GM23338 (cell line): ENCODE results near the gene ZFYVE28. TPM values are rescaled to one million over a fixed set of nuclear protein-coding genes. Genes with fewer than 3 reads are reported as not detected.

Experiments used
- ATAC-seq: fragments of 200-7000 bp; cut with Tn5 transposase; 3 replicates; pipeline ENCODE4 v1.9.1; 2020
- DNase-seq: peaks from one replicate; pipeline ENCODE4 v3.0.0-alpha.2; 2015; ENCODE audit warnings: low spot score
- H2AFZ ChIP-seq: fragments of 200-600 bp; sonication (generic); 2 replicates; pipeline ENCODE4 v1.8.0; 2016; ENCODE audit warnings: antibody characterized with exemption, mild to moderate bottlenecking, moderate library complexity
- H3F3A ChIP-seq: fragments of 200-600 bp; sonication (generic); replicated peaks from 2 replicates; pipeline ENCODE4 v1.8.0; 2017; ENCODE audit warnings: antibody characterized with exemption, mixed run types, low read depth
- H3K27ac ChIP-seq: fragments of 200-600 bp; sonication (generic); 2 replicates; pipeline ENCODE4 v1.6.1; 2016; ENCODE audit warnings: low read depth
- H3K27me3 ChIP-seq: fragments of 200-600 bp; sonication (generic); 2 replicates; pipeline ENCODE4 v1.8.0; 2016; ENCODE audit warnings: mild to moderate bottlenecking, mixed run types, moderate library complexity; ENCODE audit not compliant: insufficient read depth
- H3K36me3 ChIP-seq: fragments of 200-600 bp; sonication (generic); 2 replicates; pipeline ENCODE4 v1.8.0; 2016; ENCODE audit warnings: mild to moderate bottlenecking; ENCODE audit not compliant: insufficient read depth
- H3K4me1 ChIP-seq: fragments of 200-600 bp; sonication (generic); 2 replicates; pipeline ENCODE4 v1.8.0; 2016; ENCODE audit warnings: mild to moderate bottlenecking, moderate library complexity; ENCODE audit not compliant: insufficient read depth
- H3K4me2 ChIP-seq: fragments of 200-600 bp; sonication (generic); 2 replicates; pipeline ENCODE4 v1.7.1; 2017; ENCODE audit warnings: mixed run types
- H3K4me3 ChIP-seq: fragments of 200-600 bp; sonication (generic); 2 replicates; pipeline ENCODE4 v1.6.1; 2016; ENCODE audit warnings: mixed run types
- H3K79me2 ChIP-seq: fragments of 200-600 bp; sonication (generic); replicated peaks from 2 replicates; pipeline ENCODE4 v1.8.0; 2017; ENCODE audit warnings: mild to moderate bottlenecking; ENCODE audit not compliant: insufficient read depth
- H3K9me2 ChIP-seq: fragments of 200-600 bp; sonication (generic); 2 replicates; pipeline ENCODE4 v1.8.0; 2017; ENCODE audit not compliant: insufficient read depth
- H4K20me1 ChIP-seq: fragments of 200-600 bp; sonication (generic); replicated peaks from 2 replicates; pipeline ENCODE4 v1.8.0; 2017; ENCODE audit warnings: mild to moderate bottlenecking; ENCODE audit not compliant: insufficient read depth
- H3K27ac Mint-ChIP-seq: 2 replicates; pipeline ENCODE4 v1.8.0; 2020; ENCODE audit warnings: inconsistent platforms, mild to moderate bottlenecking, moderate library complexity, mixed read lengths
- H3K27me3 Mint-ChIP-seq: 3 replicates; pipeline ENCODE4 v1.8.0; 2022; ENCODE audit warnings: low read depth, mild to moderate bottlenecking, moderate library complexity, mixed read lengths, inconsistent platforms; ENCODE audit not compliant: insufficient read depth, poor library complexity
- H3K36me3 Mint-ChIP-seq: 3 replicates; pipeline ENCODE4 v1.8.0; 2021; ENCODE audit warnings: low read depth, mild to moderate bottlenecking, inconsistent platforms, moderate library complexity, mixed read lengths
- H3K4me1 Mint-ChIP-seq: 3 replicates; pipeline ENCODE4 v1.8.0; 2020; ENCODE audit warnings: mild to moderate bottlenecking, inconsistent platforms, mixed read lengths
- H3K4me3 Mint-ChIP-seq: 3 replicates; pipeline ENCODE4 v1.8.0; 2021; ENCODE audit warnings: moderate library complexity, mild to moderate bottlenecking, inconsistent platforms, mixed read lengths
- H3K9me3 Mint-ChIP-seq: 3 replicates; pipeline ENCODE4 v1.8.0; 2020; ENCODE audit warnings: moderate library complexity, mild to moderate bottlenecking, inconsistent platforms, mixed read lengths
- CREB1 ChIP-seq: fragments of 250-450 bp; sonication (Bioruptor Pico); IDR thresholded peaks from 2 replicates; pipeline ENCODE4 v1.5.0; 2020; ENCODE audit warnings: low read depth, mild to moderate bottlenecking, moderate library complexity
- CTCF ChIP-seq, 2 experiments: fragments of 200-600 bp in 1 of 2; sonication (generic) in 1 of 2; conservative IDR thresholded peaks; 2 replicates each; pipeline versions ENCODE4 v1.5.1 to v1.6.1; 2016 to 2017; ENCODE audit warnings: antibody characterized with exemption in 2 of 2, low read depth in 2 of 2, mild to moderate bottlenecking in 2 of 2, moderate library complexity in 1 of 2
- ETS1 ChIP-seq: IDR thresholded peaks from 2 replicates; pipeline ENCODE4 v1.6.1; 2016; ENCODE audit warnings: antibody characterized with exemption
- EZH2 ChIP-seq: fragments of 200-600 bp; sonication (generic); IDR thresholded peaks from one replicate; pipeline ENCODE4 v1.8.0; 2017; ENCODE audit warnings: antibody characterized with exemption, mild to moderate bottlenecking, low read depth; ENCODE audit not compliant: unreplicated experiment
- EZH2phosphoT487 ChIP-seq: fragments of 200-600 bp; sonication (generic); IDR thresholded peaks from one replicate; pipeline ENCODE4 v1.8.1; 2018; ENCODE audit warnings: antibody characterized with exemption; ENCODE audit not compliant: unreplicated experiment
- JUNB ChIP-seq: IDR thresholded peaks from one replicate; pipeline ENCODE4 v1.6.1; 2016; ENCODE audit warnings: antibody characterized with exemption; ENCODE audit not compliant: unreplicated experiment
- REST ChIP-seq: IDR thresholded peaks from one replicate; pipeline ENCODE4 v1.6.1; 2018; ENCODE audit warnings: antibody characterized with exemption; ENCODE audit not compliant: unreplicated experiment
- ZNF114 ChIP-seq: fragments of 250-450 bp; sonication (Bioruptor Pico); IDR thresholded peaks from 2 replicates; pipeline ENCODE4 v1.5.0; 2020; ENCODE audit warnings: mild to moderate bottlenecking, moderate library complexity
- polyA plus RNA-seq: library from polyadenylated mRNA; unstranded; fragments of >200 nt; fragmentation: Nextera tagmentation; extraction: Ambion mirVana; gene quantifications from 2 replicates; pipeline ENCODE4 v1.2.1, GENCODE V29; 2016
- total RNA-seq: library from RNA; depleted of rRNA; stranded (reverse); fragments of >200 nt; shearing (Covaris generic); gene quantifications from 2 replicates; pipeline ENCODE4 v1.2.3, GENCODE V29; 2014

ZFYVE28 gene
- total and polyA plus RNA-seq, 2 experiments from 2014 or later = 2.6 to 4.6 TPM

GRCh38 chr4:2415213-2415612, 3.2 kb downstream of the ZFYVE28 start:
- Mint-ChIP-seq H3K36me3 (no peaks in the 10 kb centered on the region; the same call in 2 of the 3 replicates), H3K4me1 (peaks cover 61% of the 10 kb centered on the region), H3K9me3 (no peaks in the 10 kb centered on the region; the same call in 2 of the 3 replicates), H3K4me3 (no peak overlapping the region; the same call in 2 of the 3 replicates), H3K27ac (no peak overlapping the region), H3K27me3 (peaks cover 59% of the 10 kb centered on the region)
- Histone ChIP-seq H3K79me2 (no peaks in the 10 kb centered on the region), H3K4me2 (no peak overlapping the region), H3K36me3 (no peaks in the 10 kb centered on the region), H3K4me1 (peaks cover 46% of the 10 kb centered on the region), H3F3A (peaks cover 22% of the 10 kb centered on the region), H3K9me2 (no peaks in the 10 kb centered on the region), H4K20me1 (peaks cover 6% of the 10 kb centered on the region), H3K27ac (no peak overlapping the region), H3K27me3 (peaks cover 60% of the 10 kb centered on the region), H3K4me3 (no peak overlapping the region), H2AFZ (no peak overlapping the region)
- ATAC-seq = no peak
- TF ChIP-seq ETS1 (no peak), REST (no peak), ZNF114 (CRISPR knock-in tag) (no peak), JUNB (no peak), CREB1 (CRISPR knock-in tag) (no peak), EZH2 (no peak), CTCF (conservative IDR thresholded peaks at IDR 0.05; ENCODE audit: low read depth in 2 of 2) (no peak), EZH2phosphoT487 (no peak)
- DNase-seq = no peak
